Placental pericyte (primary cell): Measurements from ENCODE around the gene GLT8D2. TPM values are rescaled to one million over a fixed set of nuclear protein-coding genes. Genes with fewer than 3 reads are reported as not detected.

Experiments used
- total RNA-seq: library from RNA; depleted of rRNA; stranded (reverse); fragments of >200 nt; gene quantifications from 2 replicates; pipeline ENCODE4 v1.2.3, GENCODE V29; 2012

Gene GLT8D2
- 22.5 and 28.2 TPM in 2 replicates for total RNA-seq

GRCh38 chr12:104049903-104050356 lies at the start of gene GLT8D2:
TSS of gene GLT8D2 (minus strand) at chr12:104050187. CDS start at chr12:104019648, 30,539 bp downstream.

GRCh38 chr12:104064031-104064841 lies 14.2 kb upstream of the GLT8D2 start, which contains the start of gene HCFC2:
TSS of gene HCFC2 (plus strand) at chr12:104064531. CDS start at chr12:104064561, 30 bp downstream.

GRCh38 chr12:103965590-103966504 lies 84.1 kb downstream of the GLT8D2 start, which contains the start of gene TDG:
TSS of gene TDG (plus strand) at chr12:103965872. CDS start at chr12:103966038, 166 bp downstream.

Other genes starting within 250 kb of the GLT8D2 start
- gene NT5DC3, start 209.0 kb downstream of the GLT8D2 start, total RNA-seq, result 10.9 and 12.9 TPM in 2 replicates
- 347 and 2,219 TPM in 2 replicates for gene HSP90B1, start 119.8 kb downstream of the GLT8D2 start, total RNA-seq
- gene TDG, start 84.3 kb downstream of the GLT8D2 start, total RNA-seq, result 18.6 and 29.9 TPM in 2 replicates
- 8.5 and 19.9 TPM in 2 replicates for gene HCFC2, start 14.3 kb upstream of the GLT8D2 start, total RNA-seq
- 13.6 and 13.7 TPM in 2 replicates for gene NFYB, start 88.0 kb upstream of the GLT8D2 start, total RNA-seq
- 251 and 405 TPM in 2 replicates for gene TXNRD1, start 165.6 kb upstream of the GLT8D2 start, total RNA-seq